Epithelial cell of esophagus (primary cell): Measurements from ENCODE around the gene ENTREP1.
"Not testable (repeated sequence)": the region's sequence is repeated elsewhere in the genome, so short reads cannot be mapped to it uniquely, and the experiment has no call there.

Experiments used
- DNase-seq: peaks from one replicate; pipeline ENCODE4 v3.0.0; 2010; ENCODE audit warnings: low read depth
- H3K4me3 ChIP-seq: 2 replicates; pipeline ENCODE4 v1.5.1; 2011; ENCODE audit warnings: mild to moderate bottlenecking, low read length, control low read depth
- CTCF ChIP-seq: IDR thresholded peaks from 2 replicates; pipeline ENCODE4 v1.5.1; 2011; ENCODE audit warnings: low read depth, mild to moderate bottlenecking, low read length, control low read depth, inconsistent platforms; ENCODE audit not compliant: insufficient read depth; ENCODE audit errors: missing control alignments

ENTREP1 gene

GRCh38 chr9:69396759-69397158, 71.7 kb downstream of the ENTREP1 start:
- no peak overlapping the region for H3K4me3 ChIP-seq
- DNase-seq, result no peak
- TF ChIP-seq CTCF, result no peak

- DNase-seq, result no peak
- H3K4me3 ChIP-seq, result no peak overlapping the region
- TF ChIP-seq CTCF, result no peak
Observed at GRCh38 chr9:69397384-69398214, 72.6 kb downstream of the ENTREP1 start.

GRCh38 chr9:69400470-69400869, 75.5 kb downstream of the ENTREP1 start:
- peak; percentile 43 for DNase-seq
- TF ChIP-seq CTCF, result no peak
- H3K4me3 ChIP-seq, result no peak overlapping the region

- H3K4me3 ChIP-seq, DNase-seq: not testable (repeated sequence)
Observed at GRCh38 chr9:69409936-69410335, 84.9 kb downstream of the ENTREP1 start.

GRCh38 chr9:69411246-69411645, 86.2 kb downstream of the ENTREP1 start:
- no peak for TF ChIP-seq CTCF
- H3K4me3 ChIP-seq, result no peak overlapping the region
- no peak for DNase-seq

- no peak for TF ChIP-seq CTCF
- no peak for DNase-seq
- H3K4me3 ChIP-seq, result no peak overlapping the region
Observed at GRCh38 chr9:69411931-69412740, 87.1 kb downstream of the ENTREP1 start.

- peak; percentile 46 for TF ChIP-seq CTCF
- no peak overlapping the region for H3K4me3 ChIP-seq
- peak; percentile 35 for DNase-seq
Observed at GRCh38 chr9:69412741-69413150, 87.7 kb downstream of the ENTREP1 start.
